Tibial artery (tissue), 4 donors: ENCODE data around the gene STARD9.
"Not testable (repeated sequence)": the region's sequence is repeated elsewhere in the genome, so short reads cannot be mapped to it uniquely, and the experiment has no call there.

Experiments used
- DNase-seq, 2 donors: peaks; one replicate each; pipeline ENCODE4 v3.0.0-alpha.2; 2019
- H3K27ac ChIP-seq, 2 donors: fragments of 200-600 bp; sonication (generic) in 1 of 2; 1 replicate in 1 of 2; 2 replicates in 1 of 2; pipeline ENCODE4 v1.5.1; 2018 to 2019; ENCODE audit warnings: mild to moderate bottlenecking in 1 of 2
- H3K27me3 ChIP-seq, 2 donors: fragments of 200-600 bp; sonication (generic) in 1 of 2; one replicate each; pipeline versions ENCODE4 v1.5.1 to v1.6.0; 2016 to 2019
- H3K36me3 ChIP-seq, 3 donors: fragments of 200-600 bp; sonication (generic) in 2 of 3; one replicate each; pipeline ENCODE4 v1.5.1; 2016 to 2019; ENCODE audit warnings: mild to moderate bottlenecking in 2 of 3
- H3K4me1 ChIP-seq, 4 donors: fragments of 200-600 bp; sonication (generic) in 2 of 4; 1 replicate in 3 of 4; 2 replicates in 1 of 4; pipeline ENCODE4 v1.5.1; 2016 to 2019
- H3K4me3 ChIP-seq, 2 donors: fragments of 200-600 bp; sonication (generic) in 1 of 2; 1 replicate in 1 of 2; 2 replicates in 1 of 2; pipeline ENCODE4 v1.5.1; 2018 to 2019; ENCODE audit warnings: mild to moderate bottlenecking in 2 of 2
- H3K9me3 ChIP-seq, 3 donors: fragments of 200-600 bp; sonication (generic) in 1 of 3; one replicate each; pipeline ENCODE4 v1.5.1; 2016 to 2019
- CTCF ChIP-seq, 2 experiments: fragments of 200-600 bp in 1 of 2; fragments of 450-650 bp in 1 of 2; IDR thresholded peaks; one replicate each; pipeline ENCODE4 v1.5.1; 2017 to 2019; ENCODE audit warnings: antibody characterized with exemption in 2 of 2, mild to moderate bottlenecking in 1 of 2, moderate library complexity in 1 of 2
- intact Hi-C: fragments of 100-400 bp; cut with DNase I; formaldehyde crosslinking; loops from one replicate; pipeline ENCODE4 v1.15.0; 2023; ENCODE audit warnings: low total_unique reads

The STARD9 gene

GRCh38 chr15:42592716-42593115 lies 17.3 kb downstream of the STARD9 start:
- no peak overlapping the region for H3K4me3 ChIP-seq
- DNase-seq: no peak
- no peaks in the 10 kb centered on the region for H3K36me3 ChIP-seq
- H3K27me3 ChIP-seq: no peaks in the 10 kb centered on the region
- H3K27ac ChIP-seq: peak overlapping the region; percentile 34
- intact Hi-C loops: no loop called here
- TF ChIP-seq CTCF (IDR thresholded peaks at IDR 0.05): no peak
- H3K9me3 ChIP-seq: no peaks in the 10 kb centered on the region
- peaks cover 0 to 61% (median 18%) of the 10 kb centered on the region in 4 donors for H3K4me1 ChIP-seq

DNA sequence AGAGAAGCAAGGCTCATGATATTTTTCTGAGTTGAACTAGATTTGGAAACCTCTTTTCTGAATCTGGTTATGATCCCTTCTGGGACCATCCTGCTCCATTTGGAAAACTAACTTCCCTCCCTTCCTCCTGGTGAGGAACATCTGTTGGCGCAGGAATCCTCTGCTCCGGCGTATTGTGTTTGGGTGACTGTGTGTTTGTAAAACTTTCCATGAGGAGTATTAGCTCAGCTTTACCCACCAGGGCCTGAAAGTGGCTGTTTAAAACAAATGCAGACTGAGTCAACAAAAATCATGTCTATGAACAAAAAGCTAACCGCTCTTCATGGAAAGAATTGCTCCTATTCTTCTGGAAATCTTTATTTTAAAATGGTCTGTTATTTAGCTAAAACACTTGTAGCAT lies 17.7 kb downstream of the STARD9 start:
- Histone ChIP-seq H3K36me3 (no peaks in the 10 kb centered on the region), H3K4me3 (no peak overlapping the region), H3K27me3 (no peaks in the 10 kb centered on the region), H3K9me3 (no peaks in the 10 kb centered on the region), H3K27ac (peak overlapping the region; percentile 34), H3K4me1 (peaks cover 0 to 61% (median 17%) of the 10 kb centered on the region in 4 donors)
- intact Hi-C loops: no loop called here
- no peak for TF ChIP-seq CTCF (IDR thresholded peaks at IDR 0.05)
- peak in 1 of 2 donors; percentile 72 for DNase-seq

- Histone ChIP-seq H3K27me3 (no peaks in the 10 kb centered on the region), H3K9me3 (no peaks in the 10 kb centered on the region), H3K4me1 (peaks cover 0 to 65% (median 16%) of the 10 kb centered on the region in 4 donors), H3K36me3 (no peaks in the 10 kb centered on the region), H3K4me3 (no peak overlapping the region), H3K27ac (peak overlapping the region; percentile 34 to 58)
- TF ChIP-seq CTCF (IDR thresholded peaks at IDR 0.05): no peak
- intact Hi-C loops: no loop called here
- DNase-seq: no peak
These were observed 18.7 kb downstream of the STARD9 start for GRCh38 chr15:42594095-42594494.

- Histone ChIP-seq H3K9me3 (no peaks in the 10 kb centered on the region), H3K36me3 (no peaks in the 10 kb centered on the region), H3K4me1 (peaks cover 0 to 67% (median 16%) of the 10 kb centered on the region in 4 donors), H3K4me3 (no peak overlapping the region), H3K27me3 (no peaks in the 10 kb centered on the region), H3K27ac (peak overlapping the region; percentile 1 to 42)
- no peak for TF ChIP-seq CTCF (IDR thresholded peaks at IDR 0.05)
- DNase-seq: no peak
- intact Hi-C loops: no loop called here
These were observed 20.3 kb downstream of the STARD9 start for GRCh38 chr15:42595626-42596240.

DNA sequence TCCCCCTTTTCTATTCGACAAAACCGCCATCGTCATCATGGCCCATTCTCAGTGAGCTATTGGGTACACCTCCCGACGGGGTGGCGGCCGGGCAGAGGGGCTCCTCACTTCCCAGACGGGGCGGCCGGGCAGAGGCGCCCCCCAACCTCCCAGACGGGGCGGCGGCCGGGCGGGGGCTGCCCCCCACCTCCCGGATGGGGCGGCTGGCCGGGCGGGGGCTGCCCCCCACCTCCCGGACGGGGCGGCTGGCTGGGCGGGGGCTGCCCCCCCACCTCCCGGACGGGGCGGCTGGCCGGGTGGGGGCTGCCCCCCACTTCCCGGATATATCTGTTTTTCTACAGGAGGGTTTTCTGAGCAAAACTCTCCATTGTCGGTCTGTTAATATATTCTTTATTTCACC lies 25.9 kb downstream of the STARD9 start:
- DNase-seq, intact Hi-C loops, H3K27me3 ChIP-seq: not testable (repeated sequence)

GRCh38 chr15:42602501-42602900 lies 27.1 kb downstream of the STARD9 start:
- Histone ChIP-seq H3K36me3 (peaks cover 0 to 7% (median 0%) of the 10 kb centered on the region in 3 donors), H3K4me1 (peaks cover 0 to 32% (median 11%) of the 10 kb centered on the region in 4 donors), H3K27me3 (no peaks in the 10 kb centered on the region), H3K27ac (no peak overlapping the region), H3K9me3 (no peaks in the 10 kb centered on the region), H3K4me3 (no peak overlapping the region)
- intact Hi-C loops: no loop called here
- no peak for TF ChIP-seq CTCF (IDR thresholded peaks at IDR 0.05)
- no peak for DNase-seq

More for the DNA sequence above, 25.9 kb downstream of the STARD9 start:
- not testable (repeated sequence) for H3K9me3 ChIP-seq, H3K27ac ChIP-seq, H3K36me3 ChIP-seq, H3K4me3 ChIP-seq
- peaks cover 0 to 35% (median 10%) of the 10 kb centered on the region in 4 donors for H3K4me1 ChIP-seq
